ENCODE data around the gene ITPKB. TPM values are rescaled to one million over a fixed set of nuclear protein-coding genes. Genes with fewer than 3 reads are reported as not detected.

ITPKB gene
- total RNA-seq, 1 donor from 2014 or later: 9.8 TPM

- Mint-ChIP-seq H3K4me3 (ENCODE audit: low read depth) (no peak overlapping the region), H3K36me3 (ENCODE audit: insufficient read depth) (no peaks in the 10 kb centered on the region), H3K27ac (no peak overlapping the region), H3K9me3 (ENCODE audit: low read depth) (no peaks in the 10 kb centered on the region), H3K27me3 (peaks cover 9% of the 10 kb centered on the region), H3K4me1 (ENCODE audit: low read depth) (peaks cover 4% of the 10 kb centered on the region)
- no peak for DNase-seq (ENCODE audit: low spot score, unreplicated experiment)
- TF ChIP-seq CTCF (IDR thresholded peaks at IDR 0.05; ENCODE audit: unreplicated experiment): no peak
These were observed 74.5 kb downstream of the ITPKB start for GRCh38 chr1:226664413-226665101.

- H3K36me3 Mint-ChIP-seq (ENCODE audit: insufficient read depth): no peaks in the 10 kb centered on the region
- peaks cover 13% of the 10 kb centered on the region for H3K27me3 Mint-ChIP-seq
- peak overlapping the region; percentile 20 for H3K27ac Mint-ChIP-seq
- no peak overlapping the region for H3K4me3 Mint-ChIP-seq (ENCODE audit: low read depth)
- no peaks in the 10 kb centered on the region for H3K9me3 Mint-ChIP-seq (ENCODE audit: low read depth)
- peaks cover 4% of the 10 kb centered on the region for H3K4me1 Mint-ChIP-seq (ENCODE audit: low read depth)
- TF ChIP-seq CTCF (IDR thresholded peaks at IDR 0.05; ENCODE audit: unreplicated experiment): no peak
- no peak for DNase-seq (ENCODE audit: low spot score, unreplicated experiment)
These were observed 75.8 kb downstream of the ITPKB start for GRCh38 chr1:226663327-226663704.

GRCh38 chr1:226662642-226663326, 76.3 kb downstream of the ITPKB start:
- Mint-ChIP-seq H3K4me1 (ENCODE audit: low read depth) (peaks cover 5% of the 10 kb centered on the region), H3K4me3 (ENCODE audit: low read depth) (no peak overlapping the region), H3K27ac (no peak overlapping the region), H3K9me3 (ENCODE audit: low read depth) (no peaks in the 10 kb centered on the region), H3K36me3 (ENCODE audit: insufficient read depth) (no peaks in the 10 kb centered on the region), H3K27me3 (peaks cover 13% of the 10 kb centered on the region)
- no peak for DNase-seq (ENCODE audit: low spot score, unreplicated experiment)
- no peak for TF ChIP-seq CTCF (IDR thresholded peaks at IDR 0.05; ENCODE audit: unreplicated experiment)

GRCh38 chr1:226661965-226662364, 77.1 kb downstream of the ITPKB start:
- no peaks in the 10 kb centered on the region for H3K36me3 Mint-ChIP-seq (ENCODE audit: insufficient read depth)
- H3K27me3 Mint-ChIP-seq: peaks cover 12% of the 10 kb centered on the region
- no peaks in the 10 kb centered on the region for H3K9me3 Mint-ChIP-seq (ENCODE audit: low read depth)
- no peak for DNase-seq (ENCODE audit: low spot score, unreplicated experiment)
- peaks cover 10% of the 10 kb centered on the region for H3K4me1 Mint-ChIP-seq (ENCODE audit: low read depth)
- TF ChIP-seq CTCF (IDR thresholded peaks at IDR 0.05; ENCODE audit: unreplicated experiment): no peak
- no peak overlapping the region for H3K4me3 Mint-ChIP-seq (ENCODE audit: low read depth)
- no peak overlapping the region for H3K27ac Mint-ChIP-seq

- H3K27me3 Mint-ChIP-seq: peaks cover 9% of the 10 kb centered on the region
- no peak overlapping the region for H3K4me3 Mint-ChIP-seq (ENCODE audit: low read depth)
- H3K36me3 Mint-ChIP-seq (ENCODE audit: insufficient read depth): no peaks in the 10 kb centered on the region
- TF ChIP-seq CTCF (IDR thresholded peaks at IDR 0.05; ENCODE audit: unreplicated experiment): no peak
- H3K4me1 Mint-ChIP-seq (ENCODE audit: low read depth): peaks cover 16% of the 10 kb centered on the region
- no peaks in the 10 kb centered on the region for H3K9me3 Mint-ChIP-seq (ENCODE audit: low read depth)
- DNase-seq (ENCODE audit: low spot score, unreplicated experiment): no peak
- no peak overlapping the region for H3K27ac Mint-ChIP-seq
These were observed 77.8 kb downstream of the ITPKB start for GRCh38 chr1:226661271-226661670.
